Stomach (tissue), 4 donors: Measurements from ENCODE around the gene SCYGR2.

Experiments
- CTCF ChIP-seq, 7 experiments: fragments of 450-650 bp in 4 of 7; fragments of 200-600 bp in 3 of 7; sonication (generic) in 3 of 7; IDR thresholded peaks; one replicate each; pipeline ENCODE4 v1.5.1; 2016 to 2019; ENCODE audit warnings: antibody characterized with exemption in 7 of 7, control low read depth in 2 of 7, mild to moderate bottlenecking in 1 of 7
- EP300 ChIP-seq: sonication (generic); formaldehyde crosslinking; IDR thresholded peaks from one replicate; pipeline ENCODE4 v1.6.1; 2017; ENCODE audit warnings: antibody characterized with exemption

DNA sequence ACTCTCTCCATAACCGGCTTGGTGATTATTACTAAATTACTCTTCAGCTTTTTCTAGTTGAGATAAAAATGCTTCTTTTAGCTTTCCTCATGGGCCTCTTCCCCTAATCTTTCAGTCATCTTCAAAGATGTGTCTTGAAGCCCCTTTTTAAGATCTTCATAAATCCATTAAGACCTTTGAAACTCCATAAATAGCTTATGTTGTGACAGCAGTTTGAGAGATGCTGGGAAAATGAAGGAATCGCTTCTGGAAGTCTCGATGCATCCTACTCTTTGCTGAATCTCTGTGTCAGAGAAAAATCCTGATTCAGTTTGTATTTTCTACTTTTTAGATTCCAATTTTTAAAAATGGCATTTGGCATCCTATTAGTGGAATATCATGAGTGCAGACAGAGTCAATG, 31.6 kb downstream of the SCYGR2 start:
- TF ChIP-seq EP300 (no peak), CTCF (IDR thresholded peaks at IDR 0.05) (no peak)
